Keratinocyte (primary cell): ENCODE data around the gene F12. TPM values are rescaled to one million over a fixed set of nuclear protein-coding genes. Genes with fewer than 3 reads are reported as not detected.

Experiments
- DNase-seq: peaks from one replicate; pipeline ENCODE4 v3.0.0-alpha.2; 2011; ENCODE audit warnings: low read depth, missing footprints, low spot score
- FAIRE-seq: peaks from 2 replicates; lab custom pipeline; 2011; peaks lifted over from hg19 to GRCh38; lab: Jason Lieb, UNC
- H2AFZ ChIP-seq: 2 replicates; pipeline ENCODE4 v1.6.0; 2012; ENCODE audit warnings: low read length, control low read depth, inconsistent platforms; ENCODE audit not compliant: control insufficient read depth
- H3K27ac ChIP-seq: 2 replicates; pipeline ENCODE4 v1.5.1; 2011; ENCODE audit warnings: low read length; ENCODE audit not compliant: control insufficient read depth, insufficient read depth
- H3K27me3 ChIP-seq: 3 replicates; pipeline ENCODE4 v1.6.0; 2011; ENCODE audit warnings: low read length; ENCODE audit not compliant: control insufficient read depth, insufficient read depth; ENCODE audit errors: extremely low read depth
- H3K36me3 ChIP-seq, 2 experiments: 2 replicates in 1 of 2; 3 replicates in 1 of 2; pipeline ENCODE4 v1.5.1; 2011; ENCODE audit warnings: low read length in 2 of 2, mild to moderate bottlenecking in 1 of 2; ENCODE audit not compliant: control insufficient read depth in 2 of 2, insufficient read depth in 2 of 2; ENCODE audit errors: extremely low read depth in 1 of 2
- H3K4me1 ChIP-seq: 3 replicates; pipeline ENCODE4 v1.5.1; 2011; ENCODE audit warnings: low read length; ENCODE audit not compliant: control insufficient read depth, insufficient read depth; ENCODE audit errors: extremely low read depth
- H3K4me2 ChIP-seq: 3 replicates; pipeline ENCODE4 v1.6.0; 2011; ENCODE audit warnings: low read depth, low read length; ENCODE audit not compliant: control insufficient read depth, insufficient read depth; ENCODE audit errors: extremely low read depth
- H3K4me3 ChIP-seq, 3 experiments: fragments of 200-600 bp in 1 of 3; sonication (generic) in 1 of 3; 2 replicates in 2 of 3; 3 replicates in 1 of 3; pipeline ENCODE4 v1.5.1; 2011 to 2016; ENCODE audit warnings: low read length in 3 of 3, mild to moderate bottlenecking in 3 of 3, control low read depth in 2 of 3, inconsistent platforms in 1 of 3, low read depth in 1 of 3, mixed read lengths in 1 of 3, mixed run types in 1 of 3, moderate library complexity in 1 of 3; ENCODE audit not compliant: control insufficient read depth in 2 of 3, insufficient read depth in 2 of 3; ENCODE audit errors: extremely low read depth in 1 of 3
- H3K79me2 ChIP-seq: 2 replicates; pipeline ENCODE4 v1.6.0; 2012; ENCODE audit warnings: low read length; ENCODE audit not compliant: control insufficient read depth, insufficient read depth
- H3K9ac ChIP-seq: 3 replicates; pipeline ENCODE4 v1.6.0; 2011; ENCODE audit warnings: low read length; ENCODE audit not compliant: control insufficient read depth, insufficient read depth; ENCODE audit errors: extremely low read depth
- H3K9me1 ChIP-seq: 3 replicates; pipeline ENCODE4 v1.6.0; 2011; ENCODE audit warnings: low read length; ENCODE audit not compliant: control insufficient read depth, insufficient read depth; ENCODE audit errors: extremely low read depth
- H3K9me3 ChIP-seq: 2 replicates; pipeline ENCODE4 v1.5.1; 2012; ENCODE audit warnings: low read depth, low read length; ENCODE audit not compliant: control insufficient read depth
- H4K20me1 ChIP-seq: 3 replicates; pipeline ENCODE4 v1.6.0; 2011; ENCODE audit warnings: low read length; ENCODE audit not compliant: control insufficient read depth, insufficient read depth; ENCODE audit errors: extremely low read depth
- EZH2 ChIP-seq: IDR thresholded peaks from one replicate; pipeline ENCODE4 v1.6.1; 2012; ENCODE audit warnings: inconsistent platforms, mild to moderate bottlenecking, low read length, moderate library complexity
- dilution Hi-C: fragments of 300-500 bp; cut with MboI; formaldehyde crosslinking; loops from one replicate; pipeline ENCODE4 v1.7.0; 2020; ENCODE audit warnings: low sequenced_read_pairs; ENCODE audit not compliant: extremely low pct_ligation_motif_present
- polyA plus RNA-seq, 5 experiments: library from polyadenylated mRNA; depleted of rRNA in 3 of 5; stranded (reverse) in 3 of 5; stranded (forward) in 1 of 5; unstranded in 1 of 5; fragments of >200 nt; gene quantifications; 1 replicate in 1 of 5; 2 replicates in 3 of 5; 3 replicates in 1 of 5; pipeline versions ENCODE4 v1.2.1 to v1.2.3, GENCODE V29; 2011 to 2012; ENCODE audit warnings: missing spikeins in 2 of 5, low read depth in 1 of 5, low replicate concordance in 1 of 5
- TF ChIP-seq, protein P1 (sequence below), 3 experiments: IDR thresholded peaks in 1 of 3; conservative IDR thresholded peaks in 1 of 3; optimal IDR thresholded peaks in 1 of 3; 2 replicates in 2 of 3; 3 replicates in 1 of 3; pipeline versions ENCODE3 to v1.5.1; 2011; ENCODE audit warnings: low read length in 3 of 3, mild to moderate bottlenecking in 3 of 3, moderate library complexity in 2 of 3, control low read depth in 1 of 3, inconsistent platforms in 1 of 3; ENCODE audit not compliant: insufficient read depth in 2 of 3; ENCODE audit errors: extremely low read depth in 1 of 3

The F12 gene
- polyA plus RNA-seq, 1 donor (not counting 4 experiments of a cell fraction or from before 2014, with no cell fraction given) = 7.7 TPM

DNA sequence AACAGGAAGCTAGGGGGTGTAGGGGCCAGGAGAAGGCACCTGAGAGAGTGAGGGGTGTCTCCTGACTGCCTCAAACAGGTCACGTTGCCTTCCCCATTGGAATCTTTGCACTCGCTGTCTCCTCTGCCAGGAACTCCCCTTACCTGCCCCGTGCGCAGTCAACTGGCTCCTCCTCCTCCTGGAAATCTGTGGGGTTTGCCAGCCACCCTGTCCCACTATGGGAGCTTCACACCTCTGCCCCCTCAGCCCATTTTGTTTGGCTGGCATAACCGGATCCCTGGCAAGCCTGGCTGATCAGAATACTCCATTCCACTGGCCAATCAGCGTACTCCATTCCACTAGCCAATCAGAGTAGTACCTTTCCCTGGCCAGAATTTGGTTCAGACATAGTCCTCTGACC, 35.6 kb downstream of the F12 start:
- H3K4me2 ChIP-seq = peak overlapping the region; percentile 70
- no peak for TF ChIP-seq EZH2
- TF ChIP-seq, protein P1, sequence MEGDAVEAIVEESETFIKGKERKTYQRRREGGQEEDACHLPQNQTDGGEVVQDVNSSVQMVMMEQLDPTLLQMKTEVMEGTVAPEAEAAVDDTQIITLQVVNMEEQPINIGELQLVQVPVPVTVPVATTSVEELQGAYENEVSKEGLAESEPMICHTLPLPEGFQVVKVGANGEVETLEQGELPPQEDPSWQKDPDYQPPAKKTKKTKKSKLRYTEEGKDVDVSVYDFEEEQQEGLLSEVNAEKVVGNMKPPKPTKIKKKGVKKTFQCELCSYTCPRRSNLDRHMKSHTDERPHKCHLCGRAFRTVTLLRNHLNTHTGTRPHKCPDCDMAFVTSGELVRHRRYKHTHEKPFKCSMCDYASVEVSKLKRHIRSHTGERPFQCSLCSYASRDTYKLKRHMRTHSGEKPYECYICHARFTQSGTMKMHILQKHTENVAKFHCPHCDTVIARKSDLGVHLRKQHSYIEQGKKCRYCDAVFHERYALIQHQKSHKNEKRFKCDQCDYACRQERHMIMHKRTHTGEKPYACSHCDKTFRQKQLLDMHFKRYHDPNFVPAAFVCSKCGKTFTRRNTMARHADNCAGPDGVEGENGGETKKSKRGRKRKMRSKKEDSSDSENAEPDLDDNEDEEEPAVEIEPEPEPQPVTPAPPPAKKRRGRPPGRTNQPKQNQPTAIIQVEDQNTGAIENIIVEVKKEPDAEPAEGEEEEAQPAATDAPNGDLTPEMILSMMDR (optimal IDR thresholded peaks at IDR 0.05 in 1 of 3, IDR thresholded peaks at IDR 0.05 in 1 of 3, conservative IDR thresholded peaks at IDR 0.05 in 1 of 3; ENCODE audit: extremely low read depth in 1 of 3, insufficient read depth in 2 of 3, low read length in 3 of 3) = no peak
- H3K27me3 ChIP-seq = no peaks in the 10 kb centered on the region
- no peaks in the 10 kb centered on the region for H4K20me1 ChIP-seq
- peak overlapping the region in 2 of 3 experiments; percentile 27 to 32 for H3K4me3 ChIP-seq
- H3K9me3 ChIP-seq = no peaks in the 10 kb centered on the region
- dilution Hi-C loops = no loop called here
- peak overlapping the region; percentile 49 for H2AFZ ChIP-seq
- peaks cover 2% of the 10 kb centered on the region for H3K9me1 ChIP-seq
- H3K27ac ChIP-seq = no peak overlapping the region
- no peaks in the 10 kb centered on the region for H3K79me2 ChIP-seq
- FAIRE-seq (no peak), DNase-seq (no peak)
- peaks cover 35% of the 10 kb centered on the region for H3K4me1 ChIP-seq
- peaks cover 0 to 7% of the 10 kb centered on the region in 2 experiments for H3K36me3 ChIP-seq
- no peak overlapping the region for H3K9ac ChIP-seq

DNA sequence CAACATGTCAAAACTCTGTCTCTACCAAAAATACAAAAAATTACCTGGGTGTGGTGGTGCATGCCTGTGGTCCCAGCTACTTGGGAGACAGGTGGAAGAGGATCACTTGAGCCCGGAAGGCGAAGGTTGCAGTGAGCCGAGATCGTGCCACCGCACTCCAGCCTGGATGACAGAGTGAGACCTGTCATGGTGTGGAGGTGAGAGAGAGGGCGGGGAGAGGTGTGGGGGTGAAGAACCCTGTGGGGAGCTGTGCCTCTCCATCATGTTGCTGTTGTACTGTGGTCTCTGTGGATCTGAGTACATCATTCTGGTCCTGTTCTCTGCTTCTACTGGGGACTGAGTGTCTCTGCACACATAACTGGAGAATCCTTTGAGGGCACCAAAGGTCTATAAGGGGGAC, 36.5 kb downstream of the F12 start:
- no peak overlapping the region for H3K27ac ChIP-seq
- H3K9me3 ChIP-seq = no peaks in the 10 kb centered on the region
- TF ChIP-seq EZH2 = no peak
- TF ChIP-seq, protein P1 (optimal IDR thresholded peaks at IDR 0.05 in 1 of 3, IDR thresholded peaks at IDR 0.05 in 1 of 3, conservative IDR thresholded peaks at IDR 0.05 in 1 of 3; ENCODE audit: extremely low read depth in 1 of 3, insufficient read depth in 2 of 3, low read length in 3 of 3) = no peak

More for the DNA sequence above, 36.5 kb downstream of the F12 start:
- no peak overlapping the region for H3K4me2 ChIP-seq
- H3K27me3 ChIP-seq = no peaks in the 10 kb centered on the region
- dilution Hi-C loops = no loop called here
- peaks cover 0 to 15% of the 10 kb centered on the region in 2 experiments for H3K36me3 ChIP-seq
- H3K4me1 ChIP-seq = peaks cover 42% of the 10 kb centered on the region
- no peak overlapping the region for H2AFZ ChIP-seq
- H4K20me1 ChIP-seq = no peaks in the 10 kb centered on the region
- FAIRE-seq (no peak), DNase-seq (no peak)
- no peak overlapping the region for H3K9ac ChIP-seq
- no peaks in the 10 kb centered on the region for H3K9me1 ChIP-seq
- H3K79me2 ChIP-seq = no peaks in the 10 kb centered on the region
- no peak overlapping the region for H3K4me3 ChIP-seq
